Hematopoietic multipotent progenitor cell treated with erythropoietin and hydrocortisone succinate and interleukin-3 and kit ligand, for 4 days (in vitro differentiated cells): ENCODE data around the gene HLA-DMA.
"Not testable (repeated sequence)": the region's sequence is repeated elsewhere in the genome, so short reads cannot be mapped to it uniquely, and the experiment has no call there.

Experiments used
- DNase-seq: peaks from one replicate; pipeline ENCODE4 v3.0.0-alpha.2; 2015

Gene HLA-DMA

GRCh38 chr6:32953775-32954174 is 878 bp upstream of the HLA-DMA start:
- DNase-seq = peak; percentile 53

- no peak for DNase-seq
Measured at GRCh38 chr6:32950449-32950848, 2.4 kb downstream of the HLA-DMA start.

- DNase-seq = no peak
Measured at GRCh38 chr6:32950010-32950409, 2.9 kb downstream of the HLA-DMA start.

- no peak for DNase-seq
Measured at GRCh38 chr6:32949113-32949512, 3.8 kb downstream of the HLA-DMA start.

GRCh38 chr6:32947552-32948465 is 5.1 kb downstream of the HLA-DMA start:
- DNase-seq = peak; percentile 68

- no peak for DNase-seq
Measured at GRCh38 chr6:32946893-32947292, 6.0 kb downstream of the HLA-DMA start.

GRCh38 chr6:32945953-32946352 is 6.9 kb downstream of the HLA-DMA start:
- no peak for DNase-seq

GRCh38 chr6:32945108-32945760 is 7.7 kb downstream of the HLA-DMA start:
- peak; percentile 50 for DNase-seq

- DNase-seq = peak; percentile 83
Measured at GRCh38 chr6:32943864-32944649, 8.8 kb downstream of the HLA-DMA start.

GRCh38 chr6:32942555-32943123 is 10.3 kb downstream of the HLA-DMA start:
- not testable (repeated sequence) for DNase-seq

GRCh38 chr6:32941214-32941768 is 11.6 kb downstream of the HLA-DMA start:
- peak; percentile 28 for DNase-seq

GRCh38 chr6:32940656-32941213 is 12.2 kb downstream of the HLA-DMA start, which contains the start of gene HLA-DMB:
HLA-DMB (minus strand) TSS chr6:32941028; CDS start chr6:32940807, 221 bp downstream.
- peak; percentile 92 for DNase-seq

GRCh38 chr6:32938494-32938893 is 14.4 kb downstream of the HLA-DMA start:
- no peak for DNase-seq

GRCh38 chr6:32937230-32937633 is 15.7 kb downstream of the HLA-DMA start:
- DNase-seq = peak; percentile 28

GRCh38 chr6:32936239-32937152 is 16.4 kb downstream of the HLA-DMA start:
- DNase-seq = no peak

GRCh38 chr6:32935551-32936238 is 17.2 kb downstream of the HLA-DMA start:
- DNase-seq = no peak

GRCh38 chr6:32933661-32934085 is 19.2 kb downstream of the HLA-DMA start:
- DNase-seq = peak; percentile 88

GRCh38 chr6:32932132-32932868 is 20.6 kb downstream of the HLA-DMA start:
- no peak for DNase-seq

GRCh38 chr6:32931211-32931610 is 21.7 kb downstream of the HLA-DMA start:
- DNase-seq = no peak

GRCh38 chr6:32922083-32922482 is 30.8 kb downstream of the HLA-DMA start:
- no peak for DNase-seq
